ENCODE measurements around the gene LPP. TPM values are rescaled to one million over a fixed set of nuclear protein-coding genes. Genes with fewer than 3 reads are reported as not detected.

The LPP gene
- total and polyA plus RNA-seq, 2 of the 13 experiments (the other 11 are each of a cell fraction or from before 2014, with no cell fraction given): 19.2 to 29.9 TPM

DNA sequence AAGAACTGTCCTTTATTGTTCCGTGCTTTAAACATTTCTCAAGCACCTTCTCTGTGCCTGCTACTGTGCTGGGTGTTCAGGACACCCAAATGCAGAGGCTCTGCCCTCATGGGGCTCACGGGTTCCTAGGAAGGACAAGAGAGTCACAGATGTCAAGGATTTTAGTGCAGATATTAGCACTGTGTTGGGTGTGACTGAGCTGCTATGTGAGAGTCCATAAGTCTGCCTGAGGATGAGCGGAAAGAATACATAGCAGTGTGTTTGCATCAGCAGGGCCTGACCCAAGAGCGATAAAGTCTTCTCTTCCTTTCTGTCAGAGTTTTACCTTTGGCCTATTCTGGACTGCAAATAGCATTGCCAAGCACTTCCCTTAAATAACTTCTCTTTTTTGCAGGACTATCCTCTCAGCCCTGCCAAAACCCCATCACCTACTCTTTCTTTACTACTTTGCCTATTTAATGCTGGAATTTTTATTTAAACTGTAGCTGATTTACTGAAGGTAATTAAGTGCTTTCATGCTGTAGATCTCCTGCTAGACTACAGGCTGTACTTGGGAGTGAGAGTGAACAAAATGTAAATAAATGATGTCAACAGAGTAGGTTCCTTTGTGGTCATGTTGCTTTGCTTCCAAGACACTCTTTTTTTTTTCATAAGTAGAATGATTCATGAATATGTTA is 558.4 kb downstream of the LPP start (continued):
- TF ChIP-seq, protein P1, sequence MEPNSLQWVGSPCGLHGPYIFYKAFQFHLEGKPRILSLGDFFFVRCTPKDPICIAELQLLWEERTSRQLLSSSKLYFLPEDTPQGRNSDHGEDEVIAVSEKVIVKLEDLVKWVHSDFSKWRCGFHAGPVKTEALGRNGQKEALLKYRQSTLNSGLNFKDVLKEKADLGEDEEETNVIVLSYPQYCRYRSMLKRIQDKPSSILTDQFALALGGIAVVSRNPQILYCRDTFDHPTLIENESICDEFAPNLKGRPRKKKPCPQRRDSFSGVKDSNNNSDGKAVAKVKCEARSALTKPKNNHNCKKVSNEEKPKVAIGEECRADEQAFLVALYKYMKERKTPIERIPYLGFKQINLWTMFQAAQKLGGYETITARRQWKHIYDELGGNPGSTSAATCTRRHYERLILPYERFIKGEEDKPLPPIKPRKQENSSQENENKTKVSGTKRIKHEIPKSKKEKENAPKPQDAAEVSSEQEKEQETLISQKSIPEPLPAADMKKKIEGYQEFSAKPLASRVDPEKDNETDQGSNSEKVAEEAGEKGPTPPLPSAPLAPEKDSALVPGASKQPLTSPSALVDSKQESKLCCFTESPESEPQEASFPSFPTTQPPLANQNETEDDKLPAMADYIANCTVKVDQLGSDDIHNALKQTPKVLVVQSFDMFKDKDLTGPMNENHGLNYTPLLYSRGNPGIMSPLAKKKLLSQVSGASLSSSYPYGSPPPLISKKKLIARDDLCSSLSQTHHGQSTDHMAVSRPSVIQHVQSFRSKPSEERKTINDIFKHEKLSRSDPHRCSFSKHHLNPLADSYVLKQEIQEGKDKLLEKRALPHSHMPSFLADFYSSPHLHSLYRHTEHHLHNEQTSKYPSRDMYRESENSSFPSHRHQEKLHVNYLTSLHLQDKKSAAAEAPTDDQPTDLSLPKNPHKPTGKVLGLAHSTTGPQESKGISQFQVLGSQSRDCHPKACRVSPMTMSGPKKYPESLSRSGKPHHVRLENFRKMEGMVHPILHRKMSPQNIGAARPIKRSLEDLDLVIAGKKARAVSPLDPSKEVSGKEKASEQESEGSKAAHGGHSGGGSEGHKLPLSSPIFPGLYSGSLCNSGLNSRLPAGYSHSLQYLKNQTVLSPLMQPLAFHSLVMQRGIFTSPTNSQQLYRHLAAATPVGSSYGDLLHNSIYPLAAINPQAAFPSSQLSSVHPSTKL (CRISPR knock-in tag; IDR thresholded peaks at IDR 0.05): peak; percentile 88
- TF ChIP-seq, protein P2, sequence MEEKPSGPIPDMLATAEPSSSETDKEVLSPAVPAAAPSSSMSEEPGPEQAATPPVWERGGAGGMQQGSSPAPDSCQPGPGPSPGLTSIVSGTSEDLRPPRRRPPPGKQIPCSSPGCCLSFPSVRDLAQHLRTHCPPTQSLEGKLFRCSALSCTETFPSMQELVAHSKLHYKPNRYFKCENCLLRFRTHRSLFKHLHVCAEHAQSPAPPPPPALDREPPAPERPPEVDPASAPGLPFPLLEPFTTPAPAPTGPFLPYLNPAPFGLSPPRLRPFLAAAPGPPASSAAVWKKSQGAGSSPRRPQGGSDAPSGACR (CRISPR knock-in tag; IDR thresholded peaks at IDR 0.05): no peak
- TF ChIP-seq, protein P3, sequence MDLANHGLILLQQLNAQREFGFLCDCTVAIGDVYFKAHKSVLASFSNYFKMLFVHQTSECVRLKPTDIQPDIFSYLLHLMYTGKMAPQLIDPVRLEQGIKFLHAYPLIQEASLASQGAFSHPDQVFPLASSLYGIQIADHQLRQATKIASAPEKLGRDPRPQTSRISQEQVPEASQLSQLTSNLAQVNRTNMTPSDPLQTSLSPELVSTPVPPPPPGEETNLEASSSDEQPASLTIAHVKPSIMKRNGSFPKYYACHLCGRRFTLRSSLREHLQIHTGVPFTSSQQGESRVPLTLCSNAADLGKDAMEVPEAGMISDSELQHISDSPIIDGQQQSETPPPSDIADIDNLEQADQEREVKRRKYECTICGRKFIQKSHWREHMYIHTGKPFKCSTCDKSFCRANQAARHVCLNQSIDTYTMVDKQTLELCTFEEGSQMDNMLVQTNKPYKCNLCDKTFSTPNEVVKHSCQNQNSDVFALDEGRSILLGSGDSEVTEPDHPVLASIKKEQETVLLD (CRISPR knock-in tag; IDR thresholded peaks at IDR 0.05; ENCODE audit: low read depth): no peak
- TF ChIP-seq JUN (CRISPR knock-in tag; IDR thresholded peaks at IDR 0.05): 0 out of 2 replicates have a peak, but pooled peaks have one; percentile 38
- TF ChIP-seq ZNF7 (CRISPR knock-in tag; IDR thresholded peaks at IDR 0.05): no peak
- TF ChIP-seq SRF (IDR thresholded peaks at IDR 0.05; ENCODE audit: low read depth, low read length): no peak
- TF ChIP-seq, protein P4, sequence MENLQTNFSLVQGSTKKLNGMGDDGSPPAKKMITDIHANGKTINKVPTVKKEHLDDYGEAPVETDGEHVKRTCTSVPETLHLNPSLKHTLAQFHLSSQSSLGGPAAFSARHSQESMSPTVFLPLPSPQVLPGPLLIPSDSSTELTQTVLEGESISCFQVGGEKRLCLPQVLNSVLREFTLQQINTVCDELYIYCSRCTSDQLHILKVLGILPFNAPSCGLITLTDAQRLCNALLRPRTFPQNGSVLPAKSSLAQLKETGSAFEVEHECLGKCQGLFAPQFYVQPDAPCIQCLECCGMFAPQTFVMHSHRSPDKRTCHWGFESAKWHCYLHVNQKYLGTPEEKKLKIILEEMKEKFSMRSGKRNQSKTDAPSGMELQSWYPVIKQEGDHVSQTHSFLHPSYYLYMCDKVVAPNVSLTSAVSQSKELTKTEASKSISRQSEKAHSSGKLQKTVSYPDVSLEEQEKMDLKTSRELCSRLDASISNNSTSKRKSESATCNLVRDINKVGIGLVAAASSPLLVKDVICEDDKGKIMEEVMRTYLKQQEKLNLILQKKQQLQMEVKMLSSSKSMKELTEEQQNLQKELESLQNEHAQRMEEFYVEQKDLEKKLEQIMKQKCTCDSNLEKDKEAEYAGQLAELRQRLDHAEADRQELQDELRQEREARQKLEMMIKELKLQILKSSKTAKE (CRISPR knock-in tag; IDR thresholded peaks at IDR 0.05; ENCODE audit: borderline replicate concordance): no peak
- TF ChIP-seq, protein P5, sequence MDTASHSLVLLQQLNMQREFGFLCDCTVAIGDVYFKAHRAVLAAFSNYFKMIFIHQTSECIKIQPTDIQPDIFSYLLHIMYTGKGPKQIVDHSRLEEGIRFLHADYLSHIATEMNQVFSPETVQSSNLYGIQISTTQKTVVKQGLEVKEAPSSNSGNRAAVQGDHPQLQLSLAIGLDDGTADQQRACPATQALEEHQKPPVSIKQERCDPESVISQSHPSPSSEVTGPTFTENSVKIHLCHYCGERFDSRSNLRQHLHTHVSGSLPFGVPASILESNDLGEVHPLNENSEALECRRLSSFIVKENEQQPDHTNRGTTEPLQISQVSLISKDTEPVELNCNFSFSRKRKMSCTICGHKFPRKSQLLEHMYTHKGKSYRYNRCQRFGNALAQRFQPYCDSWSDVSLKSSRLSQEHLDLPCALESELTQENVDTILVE (CRISPR knock-in tag; IDR thresholded peaks at IDR 0.05): no peak
- TF ChIP-seq, protein P6, sequence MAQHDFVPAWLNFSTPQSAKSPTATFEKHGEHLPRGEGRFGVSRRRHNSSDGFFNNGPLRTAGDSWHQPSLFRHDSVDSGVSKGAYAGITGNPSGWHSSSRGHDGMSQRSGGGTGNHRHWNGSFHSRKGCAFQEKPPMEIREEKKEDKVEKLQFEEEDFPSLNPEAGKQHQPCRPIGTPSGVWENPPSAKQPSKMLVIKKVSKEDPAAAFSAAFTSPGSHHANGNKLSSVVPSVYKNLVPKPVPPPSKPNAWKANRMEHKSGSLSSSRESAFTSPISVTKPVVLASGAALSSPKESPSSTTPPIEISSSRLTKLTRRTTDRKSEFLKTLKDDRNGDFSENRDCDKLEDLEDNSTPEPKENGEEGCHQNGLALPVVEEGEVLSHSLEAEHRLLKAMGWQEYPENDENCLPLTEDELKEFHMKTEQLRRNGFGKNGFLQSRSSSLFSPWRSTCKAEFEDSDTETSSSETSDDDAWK (CRISPR knock-in tag; IDR thresholded peaks at IDR 0.05): no peak
- TF ChIP-seq, protein P7, sequence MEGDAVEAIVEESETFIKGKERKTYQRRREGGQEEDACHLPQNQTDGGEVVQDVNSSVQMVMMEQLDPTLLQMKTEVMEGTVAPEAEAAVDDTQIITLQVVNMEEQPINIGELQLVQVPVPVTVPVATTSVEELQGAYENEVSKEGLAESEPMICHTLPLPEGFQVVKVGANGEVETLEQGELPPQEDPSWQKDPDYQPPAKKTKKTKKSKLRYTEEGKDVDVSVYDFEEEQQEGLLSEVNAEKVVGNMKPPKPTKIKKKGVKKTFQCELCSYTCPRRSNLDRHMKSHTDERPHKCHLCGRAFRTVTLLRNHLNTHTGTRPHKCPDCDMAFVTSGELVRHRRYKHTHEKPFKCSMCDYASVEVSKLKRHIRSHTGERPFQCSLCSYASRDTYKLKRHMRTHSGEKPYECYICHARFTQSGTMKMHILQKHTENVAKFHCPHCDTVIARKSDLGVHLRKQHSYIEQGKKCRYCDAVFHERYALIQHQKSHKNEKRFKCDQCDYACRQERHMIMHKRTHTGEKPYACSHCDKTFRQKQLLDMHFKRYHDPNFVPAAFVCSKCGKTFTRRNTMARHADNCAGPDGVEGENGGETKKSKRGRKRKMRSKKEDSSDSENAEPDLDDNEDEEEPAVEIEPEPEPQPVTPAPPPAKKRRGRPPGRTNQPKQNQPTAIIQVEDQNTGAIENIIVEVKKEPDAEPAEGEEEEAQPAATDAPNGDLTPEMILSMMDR (CRISPR knock-in tag; IDR thresholded peaks at IDR 0.05): no peak
- TF ChIP-seq, protein P8, sequence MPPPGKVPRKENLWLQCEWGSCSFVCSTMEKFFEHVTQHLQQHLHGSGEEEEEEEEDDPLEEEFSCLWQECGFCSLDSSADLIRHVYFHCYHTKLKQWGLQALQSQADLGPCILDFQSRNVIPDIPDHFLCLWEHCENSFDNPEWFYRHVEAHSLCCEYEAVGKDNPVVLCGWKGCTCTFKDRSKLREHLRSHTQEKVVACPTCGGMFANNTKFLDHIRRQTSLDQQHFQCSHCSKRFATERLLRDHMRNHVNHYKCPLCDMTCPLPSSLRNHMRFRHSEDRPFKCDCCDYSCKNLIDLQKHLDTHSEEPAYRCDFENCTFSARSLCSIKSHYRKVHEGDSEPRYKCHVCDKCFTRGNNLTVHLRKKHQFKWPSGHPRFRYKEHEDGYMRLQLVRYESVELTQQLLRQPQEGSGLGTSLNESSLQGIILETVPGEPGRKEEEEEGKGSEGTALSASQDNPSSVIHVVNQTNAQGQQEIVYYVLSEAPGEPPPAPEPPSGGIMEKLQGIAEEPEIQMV (CRISPR knock-in tag; IDR thresholded peaks at IDR 0.05; ENCODE audit: low read depth): no peak
- TF ChIP-seq ARHGAP35 (CRISPR knock-in tag; IDR thresholded peaks at IDR 0.05; ENCODE audit: borderline replicate concordance): no peak
- no peak for TF ChIP-seq MBNL3 (CRISPR knock-in tag; conservative IDR thresholded peaks at IDR 0.05)
